ENCODE measurements around the gene PTK7.

- TF ChIP-seq, protein P1, sequence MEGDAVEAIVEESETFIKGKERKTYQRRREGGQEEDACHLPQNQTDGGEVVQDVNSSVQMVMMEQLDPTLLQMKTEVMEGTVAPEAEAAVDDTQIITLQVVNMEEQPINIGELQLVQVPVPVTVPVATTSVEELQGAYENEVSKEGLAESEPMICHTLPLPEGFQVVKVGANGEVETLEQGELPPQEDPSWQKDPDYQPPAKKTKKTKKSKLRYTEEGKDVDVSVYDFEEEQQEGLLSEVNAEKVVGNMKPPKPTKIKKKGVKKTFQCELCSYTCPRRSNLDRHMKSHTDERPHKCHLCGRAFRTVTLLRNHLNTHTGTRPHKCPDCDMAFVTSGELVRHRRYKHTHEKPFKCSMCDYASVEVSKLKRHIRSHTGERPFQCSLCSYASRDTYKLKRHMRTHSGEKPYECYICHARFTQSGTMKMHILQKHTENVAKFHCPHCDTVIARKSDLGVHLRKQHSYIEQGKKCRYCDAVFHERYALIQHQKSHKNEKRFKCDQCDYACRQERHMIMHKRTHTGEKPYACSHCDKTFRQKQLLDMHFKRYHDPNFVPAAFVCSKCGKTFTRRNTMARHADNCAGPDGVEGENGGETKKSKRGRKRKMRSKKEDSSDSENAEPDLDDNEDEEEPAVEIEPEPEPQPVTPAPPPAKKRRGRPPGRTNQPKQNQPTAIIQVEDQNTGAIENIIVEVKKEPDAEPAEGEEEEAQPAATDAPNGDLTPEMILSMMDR (conservative IDR thresholded peaks at IDR 0.05; ENCODE audit: low read depth, low read length), result no peak
- TF ChIP-seq EZH2 (IDR thresholded peaks at IDR 0.05; ENCODE audit: low read length, unreplicated experiment), result no peak
These were observed 124.4 kb downstream of the PTK7 start for GRCh38 chr6:43200541-43200940.
